CD14-positive monocyte (primary cell): ENCODE measurements around the gene ZNF511. TPM values are rescaled to one million over a fixed set of nuclear protein-coding genes. Genes with fewer than 3 reads are reported as not detected.
A peak's percentile ranks its signal among the peaks of the same experiment; 100 is the strongest.

Source experiments
- DNase-seq, 3 donors: peaks; one replicate each; pipeline ENCODE4 v3.0.0-alpha.2; 2011 to 2022
- H2AFZ ChIP-seq: 2 replicates; pipeline ENCODE4 v1.6.0; 2012; ENCODE audit warnings: mild to moderate bottlenecking, low read depth, low read length, inconsistent platforms; ENCODE audit not compliant: insufficient read depth, poor library complexity, severe bottlenecking
- H3K27ac ChIP-seq, 2 donors: 1 replicate in 1 of 2; 2 replicates in 1 of 2; pipeline ENCODE4 v1.5.1; 2012 to 2013; ENCODE audit warnings: low read length in 2 of 2, control low read depth in 1 of 2, inconsistent platforms in 1 of 2, low read depth in 1 of 2, mild to moderate bottlenecking in 1 of 2
- H3K27me3 ChIP-seq, 2 donors: one replicate each; pipeline versions ENCODE4 v1.6.0 to v1.6.1; 2011 to 2013; ENCODE audit warnings: low read length in 2 of 2; ENCODE audit not compliant: control insufficient read depth in 2 of 2, insufficient read depth in 2 of 2
- H3K36me3 ChIP-seq, 2 donors: replicated peaks in 1 of 2; 1 replicate in 1 of 2; 2 replicates in 1 of 2; pipeline versions ENCODE4 v1.5.1 to v1.6.1; 2012 to 2013; ENCODE audit warnings: low read length in 2 of 2, control low read depth in 1 of 2, inconsistent platforms in 1 of 2, mild to moderate bottlenecking in 1 of 2; ENCODE audit not compliant: insufficient read depth in 2 of 2, control insufficient read depth in 1 of 2
- H3K4me1 ChIP-seq, 2 donors: 1 replicate in 1 of 2; 2 replicates in 1 of 2; pipeline versions ENCODE4 v1.5.1 to v1.6.1; 2012 to 2013; ENCODE audit warnings: low read length in 2 of 2, control low read depth in 1 of 2, inconsistent platforms in 1 of 2, mild to moderate bottlenecking in 1 of 2, moderate library complexity in 1 of 2; ENCODE audit not compliant: insufficient read depth in 2 of 2, control insufficient read depth in 1 of 2
- H3K4me2 ChIP-seq: replicated peaks from 2 replicates; pipeline ENCODE3; 2012; ENCODE audit warnings: low read length, moderate library complexity, mild to moderate bottlenecking; ENCODE audit not compliant: poor library complexity, severe bottlenecking; ENCODE audit errors: extremely low read depth
- H3K4me3 ChIP-seq, 3 experiments: fragments of 200-600 bp in 1 of 3; sonication (generic) in 1 of 3; replicated peaks in 1 of 3; 1 replicate in 2 of 3; 2 replicates in 1 of 3; pipeline ENCODE4 v1.5.1; 2011 to 2013; ENCODE audit warnings: low read length in 3 of 3, mild to moderate bottlenecking in 3 of 3, control low read depth in 2 of 3, low read depth in 2 of 3, inconsistent platforms in 1 of 3, moderate library complexity in 1 of 3
- H3K79me2 ChIP-seq: 2 replicates; pipeline ENCODE4 v1.6.0; 2012; ENCODE audit warnings: mild to moderate bottlenecking, control low read depth, inconsistent platforms, low read length, moderate library complexity; ENCODE audit not compliant: insufficient read depth
- H3K9ac ChIP-seq: 2 replicates; pipeline ENCODE4 v1.6.0; 2017; ENCODE audit warnings: low read length, mild to moderate bottlenecking; ENCODE audit not compliant: insufficient read depth, poor library complexity, severe bottlenecking
- H3K9me3 ChIP-seq, 2 donors: replicated peaks in 1 of 2; 1 replicate in 1 of 2; 2 replicates in 1 of 2; pipeline versions ENCODE4 v1.5.1 to v1.6.1; 2012 to 2013; ENCODE audit warnings: low read length in 2 of 2, control low read depth in 1 of 2; ENCODE audit not compliant: control insufficient read depth in 1 of 2, insufficient read depth in 1 of 2
- H4K20me1 ChIP-seq: 2 replicates; pipeline ENCODE4 v1.6.0; 2012; ENCODE audit warnings: mild to moderate bottlenecking, low read length, control low read depth, moderate library complexity; ENCODE audit not compliant: insufficient read depth
- H3K27ac Mint-ChIP-seq, 7 donors: one replicate each; pipeline ENCODE4 v1.8.0; 2020; ENCODE audit warnings: mild to moderate bottlenecking in 7 of 7, mixed read lengths in 7 of 7, moderate library complexity in 6 of 7, inconsistent platforms in 2 of 7
- H3K27me3 Mint-ChIP-seq, 3 donors: one replicate each; pipeline ENCODE4 v1.8.0; 2021 to 2022; ENCODE audit warnings: low read depth in 3 of 3, mild to moderate bottlenecking in 3 of 3, mixed read lengths in 3 of 3, moderate library complexity in 3 of 3, inconsistent platforms in 1 of 3
- H3K36me3 Mint-ChIP-seq, 2 donors: one replicate each; pipeline ENCODE4 v1.8.0; 2020; ENCODE audit warnings: mixed read lengths in 2 of 2, inconsistent platforms in 1 of 2, mild to moderate bottlenecking in 1 of 2
- H3K4me1 Mint-ChIP-seq: one replicate; pipeline ENCODE4 v1.8.0; 2020; ENCODE audit warnings: mild to moderate bottlenecking, mixed read lengths
- H3K4me3 Mint-ChIP-seq, 2 donors: one replicate each; pipeline ENCODE4 v1.8.0; 2020; ENCODE audit warnings: mild to moderate bottlenecking in 2 of 2, mixed read lengths in 2 of 2, moderate library complexity in 1 of 2
- H3K9me3 Mint-ChIP-seq, 7 donors: one replicate each; pipeline ENCODE4 v1.8.0; 2020 to 2022; ENCODE audit warnings: mixed read lengths in 7 of 7, mild to moderate bottlenecking in 6 of 7, moderate library complexity in 6 of 7, inconsistent platforms in 2 of 7
- WGBS: methylation state at CpG from one replicate; pipeline ENCODE4 v1.1.5; 2013; ENCODE audit warnings: missing lambda C conversion rate; ENCODE audit not compliant: insufficient coverage; 5-methylcytosine and 5-hydroxymethylcytosine counted together
- intact Hi-C, 2 donors: fragments of 100-400 bp; cut with micrococcal nuclease; formaldehyde crosslinking; loops; one replicate each; pipeline versions ENCODE4 v1.15.0 to v1.15.1; 2023
- polyA plus RNA-seq, 3 donors: library from polyadenylated mRNA; depleted of rRNA in 1 of 3; unstranded in 2 of 3; stranded (reverse) in 1 of 3; fragments of 300-500 nt in 2 of 3; fragments of >200 nt in 1 of 3; fragmentation: Illumina TruSeq in 2 of 3; gene quantifications; 1 replicate in 2 of 3; 2 replicates in 1 of 3; pipeline ENCODE4 v1.2.3, GENCODE V29; 2012 to 2021
- TF ChIP-seq, protein P1 (sequence below): fragments of 200-600 bp; IDR thresholded peaks from one replicate; pipeline ENCODE4 v1.8.0; 2022; ENCODE audit warnings: antibody characterized with exemption, mild to moderate bottlenecking

Gene ZNF511
- polyA plus RNA-seq, 3 donors, result 30.3 to 118 (median 84.7) TPM

DNA sequence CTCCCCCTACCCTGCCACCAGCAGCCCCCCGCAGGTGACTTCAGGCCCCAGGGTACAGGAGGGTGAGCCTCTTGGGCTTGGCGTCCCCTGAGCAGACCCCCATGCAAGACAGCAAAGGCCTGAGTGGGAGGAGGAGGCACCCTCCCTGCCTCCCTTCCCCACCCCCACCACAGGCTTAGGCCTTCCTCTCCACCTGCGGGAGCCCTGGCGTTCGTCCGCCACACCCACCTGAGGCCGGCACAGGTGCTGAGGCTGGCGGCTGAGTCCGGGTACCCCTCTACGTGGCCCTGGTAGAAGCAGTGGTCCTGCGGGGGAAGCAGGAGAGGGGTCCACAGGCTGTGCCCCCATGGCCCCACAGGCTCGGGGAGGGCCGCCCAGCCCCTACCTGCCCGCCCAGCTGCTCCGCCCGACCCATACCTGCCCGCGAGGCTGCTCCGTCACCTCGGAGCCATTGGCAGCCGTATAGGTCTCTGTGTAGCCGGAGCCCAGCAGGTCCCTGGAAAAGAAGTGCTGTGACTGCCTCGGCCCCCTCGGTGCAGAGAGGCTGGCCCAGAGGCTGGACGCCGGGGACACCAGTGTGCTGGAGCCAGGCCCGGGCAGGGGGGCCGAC lies 35.1 kb upstream of the ZNF511 start:
- H3K4me3 Mint-ChIP-seq, result no peak overlapping the region
- no peak for DNase-seq

GRCh38 chr10:133274751-133275683 lies 33.7 kb upstream of the ZNF511 start:
- H3K36me3 Mint-ChIP-seq, result peaks cover 31 to 34% of the 10 kb centered on the region in 2 donors
- peak overlapping the region; percentile 97 for H3K9ac ChIP-seq
- H3K9me3 ChIP-seq, result no peaks in the 10 kb centered on the region
- peaks cover 39% of the 10 kb centered on the region in 2 donors for H3K36me3 ChIP-seq
- H2AFZ ChIP-seq, result no peak overlapping the region
- peaks cover 0 to 2% (median 0%) of the 10 kb centered on the region in 7 donors for H3K9me3 Mint-ChIP-seq
- peak overlapping the region; percentile 82 to 99 for H3K27ac ChIP-seq
- DNase-seq, result peak; percentile 87 to 93 (median 88)
- 3% methylated on average over 22 of the region's 26 CpGs for WGBS
- H3K4me3 ChIP-seq, result peak overlapping the region; percentile 61 to 94 (median 81)
- H3K27ac Mint-ChIP-seq, result peak overlapping the region; percentile 87 to 96 (median 94)
- TF ChIP-seq, protein P1, sequence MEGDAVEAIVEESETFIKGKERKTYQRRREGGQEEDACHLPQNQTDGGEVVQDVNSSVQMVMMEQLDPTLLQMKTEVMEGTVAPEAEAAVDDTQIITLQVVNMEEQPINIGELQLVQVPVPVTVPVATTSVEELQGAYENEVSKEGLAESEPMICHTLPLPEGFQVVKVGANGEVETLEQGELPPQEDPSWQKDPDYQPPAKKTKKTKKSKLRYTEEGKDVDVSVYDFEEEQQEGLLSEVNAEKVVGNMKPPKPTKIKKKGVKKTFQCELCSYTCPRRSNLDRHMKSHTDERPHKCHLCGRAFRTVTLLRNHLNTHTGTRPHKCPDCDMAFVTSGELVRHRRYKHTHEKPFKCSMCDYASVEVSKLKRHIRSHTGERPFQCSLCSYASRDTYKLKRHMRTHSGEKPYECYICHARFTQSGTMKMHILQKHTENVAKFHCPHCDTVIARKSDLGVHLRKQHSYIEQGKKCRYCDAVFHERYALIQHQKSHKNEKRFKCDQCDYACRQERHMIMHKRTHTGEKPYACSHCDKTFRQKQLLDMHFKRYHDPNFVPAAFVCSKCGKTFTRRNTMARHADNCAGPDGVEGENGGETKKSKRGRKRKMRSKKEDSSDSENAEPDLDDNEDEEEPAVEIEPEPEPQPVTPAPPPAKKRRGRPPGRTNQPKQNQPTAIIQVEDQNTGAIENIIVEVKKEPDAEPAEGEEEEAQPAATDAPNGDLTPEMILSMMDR, result no peak
- H3K4me1 ChIP-seq, result peaks cover 59 to 67% of the 10 kb centered on the region in 2 donors
- peak overlapping the region; percentile 90 to 91 for H3K4me3 Mint-ChIP-seq
- H3K4me2 ChIP-seq, result peak overlapping the region; percentile 99
- H3K79me2 ChIP-seq, result peaks cover 36% of the 10 kb centered on the region
- peaks cover 55% of the 10 kb centered on the region for H4K20me1 ChIP-seq
- H3K4me1 Mint-ChIP-seq, result peaks cover 45% of the 10 kb centered on the region
- no peaks in the 10 kb centered on the region for H3K27me3 ChIP-seq
- peaks cover 0 to 18% (median 2%) of the 10 kb centered on the region in 3 donors for H3K27me3 Mint-ChIP-seq
- intact Hi-C loops, result no loop called here

More for the DNA sequence above, 35.1 kb upstream of the ZNF511 start:
- Histone ChIP-seq H3K4me2 (no peak overlapping the region), H3K4me1 (peaks cover 45 to 53% of the 10 kb centered on the region in 2 donors), H3K36me3 (peaks cover 51 to 52% of the 10 kb centered on the region in 2 donors), H3K9me3 (no peaks in the 10 kb centered on the region), H3K27ac (no peak overlapping the region), H3K9ac (no peak overlapping the region), H4K20me1 (peaks cover 69% of the 10 kb centered on the region), H2AFZ (no peak overlapping the region), H3K4me3 (no peak overlapping the region), H3K27me3 (no peaks in the 10 kb centered on the region), H3K79me2 (peaks cover 36% of the 10 kb centered on the region)
- intact Hi-C loops, result no loop called here
- WGBS, result 96% methylated on average over 21 of the region's 28 CpGs
- Mint-ChIP-seq H3K27ac (peak overlapping the region in 1 of 7 donors; percentile 15), H3K4me1 (peaks cover 31% of the 10 kb centered on the region), H3K9me3 (peaks cover 0 to 2% (median 0%) of the 10 kb centered on the region in 7 donors), H3K36me3 (peaks cover 36 to 41% of the 10 kb centered on the region in 2 donors), H3K27me3 (peaks cover 0 to 18% (median 2%) of the 10 kb centered on the region in 3 donors)
- TF ChIP-seq, protein P1, result no peak
